ENCODE data around the gene NOX3.
"Not testable (repeated sequence)": the region's sequence is repeated elsewhere in the genome, so short reads cannot be mapped to it uniquely, and the experiment has no call there.

Gene NOX3

GRCh38 chr6:155468543-155468942, 12.9 kb upstream of the NOX3 start:
- not testable (repeated sequence) for DNase-seq

- no peak for DNase-seq
These were observed 10.9 kb upstream of the NOX3 start for GRCh38 chr6:155466539-155466938.

- DNase-seq: no peak
These were observed 5.9 kb upstream of the NOX3 start for GRCh38 chr6:155461556-155461955.

GRCh38 chr6:155454471-155454870, 1.2 kb downstream of the NOX3 start:
- DNase-seq: no peak

GRCh38 chr6:155454008-155454407, 1.6 kb downstream of the NOX3 start:
- no peak for DNase-seq

- DNase-seq: no peak
These were observed 3.1 kb downstream of the NOX3 start for GRCh38 chr6:155452576-155452975.

GRCh38 chr6:155451530-155451929, 4.1 kb downstream of the NOX3 start:
- DNase-seq: not testable (repeated sequence)

GRCh38 chr6:155450240-155450581, 5.4 kb downstream of the NOX3 start:
- DNase-seq: no peak

- DNase-seq: no peak
These were observed 6.0 kb downstream of the NOX3 start for GRCh38 chr6:155449450-155450239.

- DNase-seq: no peak
These were observed 6.8 kb downstream of the NOX3 start for GRCh38 chr6:155448668-155449449.

GRCh38 chr6:155447949-155448348, 7.7 kb downstream of the NOX3 start:
- no peak for DNase-seq

- DNase-seq: no peak
These were observed 10.4 kb downstream of the NOX3 start for GRCh38 chr6:155444952-155445903.

GRCh38 chr6:155444120-155444917, 11.3 kb downstream of the NOX3 start:
- no peak for DNase-seq

GRCh38 chr6:155443168-155443567, 12.5 kb downstream of the NOX3 start:
- no peak for DNase-seq

GRCh38 chr6:155442562-155442961, 13.1 kb downstream of the NOX3 start:
- no peak for DNase-seq

GRCh38 chr6:155441112-155441465, 14.6 kb downstream of the NOX3 start:
- DNase-seq: no peak

GRCh38 chr6:155440398-155441111, 15.1 kb downstream of the NOX3 start:
- no peak for DNase-seq

- DNase-seq: no peak
These were observed 16.3 kb downstream of the NOX3 start for GRCh38 chr6:155439376-155439775.

- DNase-seq: no peak
These were observed 18.5 kb downstream of the NOX3 start for GRCh38 chr6:155436981-155437749.

- DNase-seq: no peak
These were observed 20.7 kb downstream of the NOX3 start for GRCh38 chr6:155434829-155435423.

GRCh38 chr6:155434096-155434495, 21.5 kb downstream of the NOX3 start:
- DNase-seq: no peak

All from CD4-positive, alpha-beta T cell treated with Interleukin-15 for 1 hour (primary cell).